CD14-positive monocyte (primary cell): ENCODE measurements around the gene SLC1A1. TPM values are rescaled to one million over a fixed set of nuclear protein-coding genes. Genes with fewer than 3 reads are reported as not detected.
A peak's percentile ranks its signal among the peaks of the same experiment; 100 is the strongest.

Experiments used
- DNase-seq, 3 donors: peaks; one replicate each; pipeline ENCODE4 v3.0.0-alpha.2; 2011 to 2022
- H2AFZ ChIP-seq: 2 replicates; pipeline ENCODE4 v1.6.0; 2012; ENCODE audit warnings: mild to moderate bottlenecking, low read depth, low read length, inconsistent platforms; ENCODE audit not compliant: insufficient read depth, poor library complexity, severe bottlenecking
- H3K27ac ChIP-seq, 2 donors: 1 replicate in 1 of 2; 2 replicates in 1 of 2; pipeline ENCODE4 v1.5.1; 2012 to 2013; ENCODE audit warnings: low read length in 2 of 2, control low read depth in 1 of 2, inconsistent platforms in 1 of 2, low read depth in 1 of 2, mild to moderate bottlenecking in 1 of 2
- H3K27me3 ChIP-seq, 2 donors: one replicate each; pipeline versions ENCODE4 v1.6.0 to v1.6.1; 2011 to 2013; ENCODE audit warnings: low read length in 2 of 2; ENCODE audit not compliant: control insufficient read depth in 2 of 2, insufficient read depth in 2 of 2
- H3K36me3 ChIP-seq, 2 donors: replicated peaks in 1 of 2; 1 replicate in 1 of 2; 2 replicates in 1 of 2; pipeline versions ENCODE4 v1.5.1 to v1.6.1; 2012 to 2013; ENCODE audit warnings: low read length in 2 of 2, control low read depth in 1 of 2, inconsistent platforms in 1 of 2, mild to moderate bottlenecking in 1 of 2; ENCODE audit not compliant: insufficient read depth in 2 of 2, control insufficient read depth in 1 of 2
- H3K4me1 ChIP-seq, 2 donors: 1 replicate in 1 of 2; 2 replicates in 1 of 2; pipeline versions ENCODE4 v1.5.1 to v1.6.1; 2012 to 2013; ENCODE audit warnings: low read length in 2 of 2, control low read depth in 1 of 2, inconsistent platforms in 1 of 2, mild to moderate bottlenecking in 1 of 2, moderate library complexity in 1 of 2; ENCODE audit not compliant: insufficient read depth in 2 of 2, control insufficient read depth in 1 of 2
- H3K4me2 ChIP-seq: replicated peaks from 2 replicates; pipeline ENCODE3; 2012; ENCODE audit warnings: low read length, moderate library complexity, mild to moderate bottlenecking; ENCODE audit not compliant: poor library complexity, severe bottlenecking; ENCODE audit errors: extremely low read depth
- H3K4me3 ChIP-seq, 3 experiments: fragments of 200-600 bp in 1 of 3; sonication (generic) in 1 of 3; replicated peaks in 1 of 3; 1 replicate in 2 of 3; 2 replicates in 1 of 3; pipeline ENCODE4 v1.5.1; 2011 to 2013; ENCODE audit warnings: low read length in 3 of 3, mild to moderate bottlenecking in 3 of 3, control low read depth in 2 of 3, low read depth in 2 of 3, inconsistent platforms in 1 of 3, moderate library complexity in 1 of 3
- H3K79me2 ChIP-seq: 2 replicates; pipeline ENCODE4 v1.6.0; 2012; ENCODE audit warnings: mild to moderate bottlenecking, control low read depth, inconsistent platforms, low read length, moderate library complexity; ENCODE audit not compliant: insufficient read depth
- H3K9ac ChIP-seq: 2 replicates; pipeline ENCODE4 v1.6.0; 2017; ENCODE audit warnings: low read length, mild to moderate bottlenecking; ENCODE audit not compliant: insufficient read depth, poor library complexity, severe bottlenecking
- H3K9me3 ChIP-seq, 2 donors: replicated peaks in 1 of 2; 1 replicate in 1 of 2; 2 replicates in 1 of 2; pipeline versions ENCODE4 v1.5.1 to v1.6.1; 2012 to 2013; ENCODE audit warnings: low read length in 2 of 2, control low read depth in 1 of 2; ENCODE audit not compliant: control insufficient read depth in 1 of 2, insufficient read depth in 1 of 2
- H4K20me1 ChIP-seq: 2 replicates; pipeline ENCODE4 v1.6.0; 2012; ENCODE audit warnings: mild to moderate bottlenecking, low read length, control low read depth, moderate library complexity; ENCODE audit not compliant: insufficient read depth
- H3K27ac Mint-ChIP-seq, 7 donors: one replicate each; pipeline ENCODE4 v1.8.0; 2020; ENCODE audit warnings: mild to moderate bottlenecking in 7 of 7, mixed read lengths in 7 of 7, moderate library complexity in 6 of 7, inconsistent platforms in 2 of 7
- H3K27me3 Mint-ChIP-seq, 3 donors: one replicate each; pipeline ENCODE4 v1.8.0; 2021 to 2022; ENCODE audit warnings: low read depth in 3 of 3, mild to moderate bottlenecking in 3 of 3, mixed read lengths in 3 of 3, moderate library complexity in 3 of 3, inconsistent platforms in 1 of 3
- H3K36me3 Mint-ChIP-seq, 2 donors: one replicate each; pipeline ENCODE4 v1.8.0; 2020; ENCODE audit warnings: mixed read lengths in 2 of 2, inconsistent platforms in 1 of 2, mild to moderate bottlenecking in 1 of 2
- H3K4me1 Mint-ChIP-seq: one replicate; pipeline ENCODE4 v1.8.0; 2020; ENCODE audit warnings: mild to moderate bottlenecking, mixed read lengths
- H3K4me3 Mint-ChIP-seq, 2 donors: one replicate each; pipeline ENCODE4 v1.8.0; 2020; ENCODE audit warnings: mild to moderate bottlenecking in 2 of 2, mixed read lengths in 2 of 2, moderate library complexity in 1 of 2
- H3K9me3 Mint-ChIP-seq, 7 donors: one replicate each; pipeline ENCODE4 v1.8.0; 2020 to 2022; ENCODE audit warnings: mixed read lengths in 7 of 7, mild to moderate bottlenecking in 6 of 7, moderate library complexity in 6 of 7, inconsistent platforms in 2 of 7
- WGBS: methylation state at CpG from one replicate; pipeline ENCODE4 v1.1.5; 2013; ENCODE audit warnings: missing lambda C conversion rate; ENCODE audit not compliant: insufficient coverage; 5-methylcytosine and 5-hydroxymethylcytosine counted together
- intact Hi-C, 2 donors: fragments of 100-400 bp; cut with micrococcal nuclease; formaldehyde crosslinking; loops; one replicate each; pipeline versions ENCODE4 v1.15.0 to v1.15.1; 2023
- polyA minus RNA-seq: library from RNA; depleted of rRNA, polyadenylated mRNA; stranded (reverse); fragments of >200 nt; gene quantifications from 2 replicates; pipeline ENCODE4 v1.2.3, GENCODE V29; 2012
- polyA plus RNA-seq, 3 donors: library from polyadenylated mRNA; depleted of rRNA in 1 of 3; unstranded in 2 of 3; stranded (reverse) in 1 of 3; fragments of 300-500 nt in 2 of 3; fragments of >200 nt in 1 of 3; fragmentation: Illumina TruSeq in 2 of 3; gene quantifications; 1 replicate in 2 of 3; 2 replicates in 1 of 3; pipeline ENCODE4 v1.2.3, GENCODE V29; 2012 to 2021
- total RNA-seq, 12 experiments: library from RNA in 1 of 12; stranded (reverse) in 1 of 12; fragments of 120-200 nt in 1 of 12; gene quantifications; one replicate each; pipeline ENCODE4 v1.2.4 and lab custom pipeline; 2013 to 2026; ENCODE audit warnings: mixed read lengths in 6 of 12, inconsistent platforms in 1 of 12
- TF ChIP-seq, protein P1 (sequence below): fragments of 200-600 bp; IDR thresholded peaks from one replicate; pipeline ENCODE4 v1.8.0; 2022; ENCODE audit warnings: antibody characterized with exemption, mild to moderate bottlenecking

Gene SLC1A1
- not detected for total RNA-seq (2013)
- not detected for polyA plus RNA-seq
- not detected in 2 replicates for polyA minus RNA-seq
- total RNA-seq (lab: John Stamatoyannopoulos, UW) = 0 to 2.1 (median 0.04) reads per million in 11 experiments

DNA sequence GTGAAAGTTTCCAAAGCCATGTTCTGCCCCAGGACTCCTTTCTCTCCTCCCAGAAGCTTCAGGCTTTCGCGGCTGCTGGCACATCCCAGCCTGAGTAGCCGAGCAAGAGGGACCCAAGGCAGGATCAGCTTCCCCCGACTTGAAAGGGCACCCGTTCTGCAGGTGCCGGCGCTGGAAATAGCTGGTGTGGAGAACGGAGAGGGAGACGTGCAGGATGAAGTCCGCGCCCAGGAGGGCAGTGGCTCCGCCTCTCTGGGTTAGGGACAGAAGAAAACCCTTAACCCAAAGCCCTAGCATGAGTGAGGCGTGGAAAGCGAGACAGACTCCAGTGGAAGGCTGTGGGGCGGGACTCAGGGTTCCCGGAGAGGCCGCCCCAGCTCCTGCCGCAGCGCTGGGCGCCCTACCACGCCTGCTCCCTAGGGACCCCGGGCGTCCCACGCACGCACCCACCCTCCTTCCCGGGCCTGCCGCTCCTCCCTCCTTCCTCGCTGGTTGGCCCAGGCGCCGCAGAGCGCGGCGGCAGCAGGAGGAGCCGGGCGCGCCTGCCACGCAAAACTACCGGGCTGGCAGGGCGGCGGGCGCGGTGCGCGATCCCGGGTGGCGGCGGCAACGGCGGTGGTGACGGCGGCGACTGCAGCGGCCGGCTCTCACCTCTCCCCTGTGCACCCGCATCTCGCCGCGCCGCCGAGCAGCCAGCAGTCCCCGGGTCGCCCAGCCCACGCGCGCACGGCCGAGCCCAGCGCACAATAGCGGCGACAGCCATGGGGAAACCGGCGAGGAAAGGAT, at the start of gene SLC1A1:
SLC1A1 (plus strand) TSS at position 550 of the 786 bp plus-strand sequence; CDS start at position 762, 212 bp downstream.
- TF ChIP-seq, protein P1, sequence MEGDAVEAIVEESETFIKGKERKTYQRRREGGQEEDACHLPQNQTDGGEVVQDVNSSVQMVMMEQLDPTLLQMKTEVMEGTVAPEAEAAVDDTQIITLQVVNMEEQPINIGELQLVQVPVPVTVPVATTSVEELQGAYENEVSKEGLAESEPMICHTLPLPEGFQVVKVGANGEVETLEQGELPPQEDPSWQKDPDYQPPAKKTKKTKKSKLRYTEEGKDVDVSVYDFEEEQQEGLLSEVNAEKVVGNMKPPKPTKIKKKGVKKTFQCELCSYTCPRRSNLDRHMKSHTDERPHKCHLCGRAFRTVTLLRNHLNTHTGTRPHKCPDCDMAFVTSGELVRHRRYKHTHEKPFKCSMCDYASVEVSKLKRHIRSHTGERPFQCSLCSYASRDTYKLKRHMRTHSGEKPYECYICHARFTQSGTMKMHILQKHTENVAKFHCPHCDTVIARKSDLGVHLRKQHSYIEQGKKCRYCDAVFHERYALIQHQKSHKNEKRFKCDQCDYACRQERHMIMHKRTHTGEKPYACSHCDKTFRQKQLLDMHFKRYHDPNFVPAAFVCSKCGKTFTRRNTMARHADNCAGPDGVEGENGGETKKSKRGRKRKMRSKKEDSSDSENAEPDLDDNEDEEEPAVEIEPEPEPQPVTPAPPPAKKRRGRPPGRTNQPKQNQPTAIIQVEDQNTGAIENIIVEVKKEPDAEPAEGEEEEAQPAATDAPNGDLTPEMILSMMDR = no peak
- Mint-ChIP-seq H3K27me3 (peaks cover 50 to 52% (median 51%) of the 10 kb centered on the region in 3 donors), H3K36me3 (no peaks in the 10 kb centered on the region), H3K27ac (no peak within 1 kb of the TSS), H3K4me3 (peak within 1 kb of the TSS; percentile 64 to 86), H3K4me1 (peaks cover 17% of the 10 kb centered on the region), H3K9me3 (peaks cover 0 to 7% (median 3%) of the 10 kb centered on the region in 7 donors)
- peaks cover 0 to 6% of the 10 kb centered on the region in 2 donors for H3K4me1 ChIP-seq
- no peak within 1 kb of the TSS for H3K27ac ChIP-seq
- H3K9ac ChIP-seq = no peak within 1 kb of the TSS
- no peaks in the 10 kb centered on the region for H4K20me1 ChIP-seq
- intact Hi-C loops = no loop called here
- H3K9me3 ChIP-seq = peaks cover 0 to 12% of the 10 kb centered on the region in 2 donors
- H3K36me3 ChIP-seq = no peaks in the 10 kb centered on the region
- WGBS = under 1% methylated on average over 65 of the region's 72 CpGs
- H3K4me2 ChIP-seq = peak within 1 kb of the TSS; percentile 70
- no peak for DNase-seq
- H3K4me3 ChIP-seq = peak within 1 kb of the TSS in 1 of 3 experiments; percentile 59
- H2AFZ ChIP-seq = peak within 1 kb of the TSS; percentile 35
- peaks cover 36 to 42% of the 10 kb centered on the region in 2 donors for H3K27me3 ChIP-seq
- H3K79me2 ChIP-seq = no peaks in the 10 kb centered on the region

DNA sequence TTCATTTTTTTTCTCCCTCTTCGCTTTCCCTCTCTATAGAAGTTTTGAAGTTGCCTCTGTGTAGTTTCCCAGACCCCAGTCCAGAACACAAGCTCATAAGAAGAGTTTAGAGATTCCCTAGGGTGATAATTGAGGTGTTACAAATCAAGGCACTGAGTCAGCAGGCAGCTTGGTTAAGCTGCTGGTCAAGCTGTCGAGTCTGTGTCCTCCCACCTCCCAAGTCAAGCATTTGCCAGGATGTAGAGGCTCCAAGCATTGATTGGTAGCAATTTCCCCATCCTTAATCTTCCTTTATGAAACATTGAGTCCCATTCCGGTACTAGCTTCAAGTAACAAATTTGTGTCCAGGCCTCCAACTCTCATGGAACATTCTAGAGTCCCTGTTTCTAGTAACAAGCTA, 47.5 kb upstream of the SLC1A1 start:
- Histone ChIP-seq H3K9ac (no peak overlapping the region), H3K4me3 (no peak overlapping the region), H3K79me2 (no peaks in the 10 kb centered on the region), H3K36me3 (no peaks in the 10 kb centered on the region), H3K9me3 (peaks cover 0 to 5% of the 10 kb centered on the region in 2 donors), H2AFZ (no peak overlapping the region), H3K4me1 (no peaks in the 10 kb centered on the region), H3K4me2 (no peak overlapping the region), H3K27ac (no peak overlapping the region), H3K27me3 (no peaks in the 10 kb centered on the region), H4K20me1 (no peaks in the 10 kb centered on the region)
- no peak overlapping the region for H3K4me3 Mint-ChIP-seq
- TF ChIP-seq, protein P1 = no peak
- DNase-seq = no peak
- WGBS = 57% methylated on average over 1 of the region's 3 CpGs
- peaks cover 1% of the 10 kb centered on the region for H3K4me1 Mint-ChIP-seq
- no peaks in the 10 kb centered on the region for H3K36me3 Mint-ChIP-seq
- H3K9me3 Mint-ChIP-seq = peaks cover 0 to 12% (median 6%) of the 10 kb centered on the region in 7 donors
- H3K27me3 Mint-ChIP-seq = peaks cover 0 to 6% (median 0%) of the 10 kb centered on the region in 3 donors
- H3K27ac Mint-ChIP-seq = no peak overlapping the region
- intact Hi-C loops = no loop called here
